Gastroesophageal sphincter (tissue), 4 donors: Measurements from ENCODE around the gene TIAM2. TPM values are rescaled to one million over a fixed set of nuclear protein-coding genes. Genes with fewer than 3 reads are reported as not detected.

Experiments used
- ATAC-seq: fragments of 150-250 bp; one replicate; pipeline ENCODE4 v1.9.1; 2016; ENCODE audit warnings: mild to moderate bottlenecking, moderate library complexity
- H3K27ac ChIP-seq, 4 donors: fragments of 200-600 bp; sonication (generic) in 3 of 4; 1 replicate in 3 of 4; 2 replicates in 1 of 4; pipeline ENCODE4 v1.5.1; 2016 to 2019
- H3K27me3 ChIP-seq: fragments of 200-600 bp; sonication (generic); one replicate; pipeline ENCODE4 v1.5.1; 2019
- H3K36me3 ChIP-seq, 2 donors: fragments of 200-600 bp; sonication (generic); one replicate each; pipeline ENCODE4 v1.5.1; 2019; ENCODE audit warnings: control low read depth in 1 of 2
- H3K4me1 ChIP-seq, 3 donors: fragments of 200-600 bp; sonication (generic); 1 replicate in 2 of 3; 2 replicates in 1 of 3; pipeline ENCODE4 v1.5.1; 2016 to 2019; ENCODE audit warnings: control low read depth in 2 of 3
- H3K4me3 ChIP-seq, 2 donors: fragments of 200-600 bp; sonication (generic); one replicate each; pipeline ENCODE4 v1.5.1; 2019; ENCODE audit warnings: mild to moderate bottlenecking in 1 of 2, moderate library complexity in 1 of 2
- H3K9me3 ChIP-seq, 3 donors: fragments of 200-600 bp; sonication (generic); one replicate each; pipeline ENCODE4 v1.5.1; 2017 to 2019; ENCODE audit warnings: control low read depth in 2 of 3
- CTCF ChIP-seq, 4 experiments: fragments of 200-600 bp in 2 of 4; fragments of 450-650 bp in 2 of 4; sonication (generic) in 1 of 4; IDR thresholded peaks; one replicate each; pipeline ENCODE4 v1.5.1; 2017 to 2019; ENCODE audit warnings: antibody characterized with exemption in 4 of 4, mild to moderate bottlenecking in 2 of 4, moderate library complexity in 2 of 4
- EP300 ChIP-seq: sonication (generic); formaldehyde crosslinking; IDR thresholded peaks from one replicate; pipeline ENCODE4 v1.6.1; 2017; ENCODE audit warnings: antibody characterized with exemption, mild to moderate bottlenecking
- POLR2A ChIP-seq, 2 donors: fragments of 450-650 bp; IDR thresholded peaks; one replicate each; pipeline ENCODE4 v1.6.1; 2017; ENCODE audit warnings: antibody characterized with exemption in 2 of 2, mild to moderate bottlenecking in 2 of 2, moderate library complexity in 1 of 2
- POLR2AphosphoS5 ChIP-seq: sonication (generic); formaldehyde crosslinking; IDR thresholded peaks from one replicate; pipeline ENCODE4 v1.6.1; 2017; ENCODE audit warnings: antibody characterized with exemption
- whole genome bisulfite sequencing, 2 donors: methylation state at CpG; one replicate each; pipeline ENCODE4 v1.1.5; 2018; ENCODE audit warnings: low coverage in 1 of 2; 5-methylcytosine and 5-hydroxymethylcytosine counted together
- total RNA-seq, 4 donors: library from RNA; depleted of rRNA; stranded (reverse); fragments of >200 nt; gene quantifications; one replicate each; pipeline ENCODE4 v1.1.0, GENCODE V29; 2016

Gene TIAM2
- total RNA-seq, 4 donors from 2014 or later = 6.3 to 22.6 (median 14.2) TPM

GRCh38 chr6:155040154-155040553, 45.0 kb downstream of the TIAM2 start:
- H3K4me3 ChIP-seq = no peak overlapping the region
- H3K27me3 ChIP-seq = no peaks in the 10 kb centered on the region
- ATAC-seq = no peak
- TF ChIP-seq CTCF (IDR thresholded peaks at IDR 0.05) (no peak), POLR2AphosphoS5 (no peak), EP300 (no peak), POLR2A (IDR thresholded peaks at IDR 0.05) (no peak)
- H3K36me3 ChIP-seq = no peaks in the 10 kb centered on the region
- peaks cover 0 to 17% (median 5%) of the 10 kb centered on the region in 3 donors for H3K4me1 ChIP-seq
- H3K27ac ChIP-seq = no peak overlapping the region
- H3K9me3 ChIP-seq = no peaks in the 10 kb centered on the region
- WGBS, 2 donors = 71 to 88% methylated on average over 1 to 2 of the region's 2 CpGs

GRCh38 chr6:155040901-155041650, 46.0 kb downstream of the TIAM2 start:
- H3K9me3 ChIP-seq = no peaks in the 10 kb centered on the region
- H3K36me3 ChIP-seq = no peaks in the 10 kb centered on the region
- H3K27ac ChIP-seq = no peak overlapping the region
- WGBS, 2 donors = 32 to 54% methylated on average over 2 of the region's 2 CpGs
- H3K4me3 ChIP-seq = no peak overlapping the region
- H3K27me3 ChIP-seq = no peaks in the 10 kb centered on the region
- peaks cover 0 to 17% (median 5%) of the 10 kb centered on the region in 3 donors for H3K4me1 ChIP-seq
- ATAC-seq = no peak
- TF ChIP-seq EP300 (no peak), CTCF (IDR thresholded peaks at IDR 0.05) (no peak), POLR2A (IDR thresholded peaks at IDR 0.05) (no peak), POLR2AphosphoS5 (no peak)

DNA sequence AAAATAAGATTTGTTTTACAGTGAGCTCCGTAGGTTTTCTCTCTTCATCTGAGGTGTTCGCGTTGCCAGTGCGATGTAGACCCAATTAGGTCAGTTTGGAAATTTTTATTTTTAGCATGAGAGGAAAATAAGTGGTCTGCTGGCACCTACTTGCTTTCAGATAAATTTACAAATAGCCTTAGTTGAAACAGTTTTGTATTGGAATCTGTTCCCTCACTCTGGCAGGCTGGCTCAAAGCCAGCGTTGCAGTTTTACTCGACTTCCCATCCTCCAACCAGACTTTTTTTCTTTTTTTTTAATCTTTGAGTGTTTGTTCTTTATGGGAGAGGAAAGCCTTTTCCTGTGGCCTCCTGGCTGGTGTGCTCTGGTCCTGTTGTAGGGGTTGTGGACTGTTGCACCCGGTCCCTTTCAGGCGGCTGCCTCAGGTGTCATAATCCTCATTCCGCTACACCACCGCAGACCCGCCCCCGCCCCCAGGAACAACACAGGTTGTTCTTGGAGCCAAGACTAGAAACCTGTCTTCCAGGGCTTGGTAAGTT, 46.7 kb downstream of the TIAM2 start:
- ATAC-seq = no peak
- no peaks in the 10 kb centered on the region for H3K27me3 ChIP-seq
- H3K27ac ChIP-seq = peak overlapping the region in 1 of 4 donors; percentile 2
- WGBS, 2 donors = 20 to 33% methylated on average over 6 to 8 of the region's 12 CpGs
- peaks cover 0 to 17% (median 5%) of the 10 kb centered on the region in 3 donors for H3K4me1 ChIP-seq
- H3K36me3 ChIP-seq = no peaks in the 10 kb centered on the region
- TF ChIP-seq POLR2A (IDR thresholded peaks at IDR 0.05) = no peak
- H3K9me3 ChIP-seq = no peaks in the 10 kb centered on the region
- H3K4me3 ChIP-seq = no peak overlapping the region

DNA sequence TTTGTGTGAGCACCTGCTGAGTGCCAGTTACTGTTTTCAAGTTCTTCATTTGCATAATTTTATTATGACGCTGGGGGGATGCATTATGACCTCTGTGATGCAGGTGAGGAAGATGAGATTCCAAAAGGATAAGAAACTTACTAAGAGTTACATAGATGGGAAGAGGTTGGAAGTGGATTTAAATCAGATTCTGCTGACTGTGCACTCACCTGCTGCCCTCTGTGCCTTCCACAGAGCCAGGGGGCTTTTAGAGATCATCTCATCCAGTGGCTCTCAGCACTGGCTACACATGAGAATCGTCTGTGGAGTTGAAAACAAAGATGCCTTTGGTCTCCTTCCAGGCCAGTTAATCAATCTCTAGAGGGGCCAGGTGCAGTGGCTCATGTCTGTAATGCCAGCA, 47.9 kb downstream of the TIAM2 start:
- Histone ChIP-seq H3K9me3 (no peaks in the 10 kb centered on the region), H3K27ac (no peak overlapping the region), H3K4me3 (no peak overlapping the region), H3K36me3 (no peaks in the 10 kb centered on the region), H3K27me3 (no peaks in the 10 kb centered on the region), H3K4me1 (peaks cover 0 to 17% (median 5%) of the 10 kb centered on the region in 3 donors)
- WGBS, 2 donors = 55 to 67% methylated on average over 2 of the region's 2 CpGs
- TF ChIP-seq EP300 (no peak), POLR2A (IDR thresholded peaks at IDR 0.05) (no peak), POLR2AphosphoS5 (no peak), CTCF (IDR thresholded peaks at IDR 0.05) (no peak)
- ATAC-seq = no peak

- WGBS, 2 donors = 83 to 91% methylated on average over 1 to 7 of the region's 9 CpGs
- no peak for ATAC-seq
Observed at GRCh38 chr6:155045561-155046404, 50.7 kb downstream of the TIAM2 start.

More at GRCh38 chr6:155045561-155046404, 50.7 kb downstream of the TIAM2 start:
- TF ChIP-seq POLR2AphosphoS5 (no peak), EP300 (no peak), POLR2A (IDR thresholded peaks at IDR 0.05) (no peak), CTCF (IDR thresholded peaks at IDR 0.05) (no peak)
- Histone ChIP-seq H3K9me3 (no peaks in the 10 kb centered on the region), H3K4me1 (peaks cover 0 to 17% (median 5%) of the 10 kb centered on the region in 3 donors), H3K27ac (no peak overlapping the region), H3K4me3 (no peak overlapping the region), H3K27me3 (no peaks in the 10 kb centered on the region), H3K36me3 (no peaks in the 10 kb centered on the region)
